A549 (cell line): ENCODE data around the gene SKOR1. TPM values are rescaled to one million over a fixed set of nuclear protein-coding genes. Genes with fewer than 3 reads are reported as not detected.

Source experiments
- ATAC-seq, 2 experiments: fragments of 200-7000 bp in 1 of 2; fragments of >200 bp in 1 of 2; cut with Nextera tagmentation in 1 of 2; cut with Tn5 transposase in 1 of 2; 3 replicates each; pipeline versions ENCODE4 v1.8.0 to v1.9.1; 2018 to 2020; ENCODE audit warnings: mild to moderate bottlenecking in 1 of 2, moderate library complexity in 1 of 2
- CTCF ChIA-PET: fragments of 300-600 bp; sonication (Branson Sonifier 250); formaldehyde crosslinking; extraction: SDS; loops from one replicate; lab custom pipeline; 2021; ENCODE audit warnings: antibody characterized with exemption, inconsistent platforms; lab: Yijun Ruan, JAX
- POLR2A ChIA-PET: fragments of 350-600 bp; formaldehyde crosslinking; extraction: SDS; loops from one replicate; lab custom pipeline; 2021; ENCODE audit warnings: antibody characterized with exemption, inconsistent platforms; lab: Yijun Ruan, JAX
- DNase-seq, 2 experiments: peaks; one replicate each; pipeline versions ENCODE4 v3.0.0 to v3.0.0-alpha.2; 2011 to 2016; ENCODE audit warnings: low read depth in 1 of 2, low spot score in 1 of 2
- FAIRE-seq: peaks from 2 replicates; lab custom pipeline; 2011; peaks lifted over from hg19 to GRCh38; lab: Jason Lieb, UNC
- H3K27ac ChIP-seq, 2 experiments: fragments of >200 bp; sonication (Bioruptor Twin); formaldehyde crosslinking; 3 replicates each; pipeline ENCODE4 v1.5.1; 2016 to 2017
- H3K4me1 ChIP-seq: fragments of >200 bp; sonication (Bioruptor Twin); formaldehyde crosslinking; 3 replicates; pipeline ENCODE4 v1.6.1; 2016
- H3K4me2 ChIP-seq: fragments of >200 bp; sonication (Bioruptor Twin); formaldehyde crosslinking; 3 replicates; pipeline ENCODE4 v1.6.1; 2016
- H3K4me3 ChIP-seq: fragments of >200 bp; sonication (Bioruptor Twin); formaldehyde crosslinking; 3 replicates; pipeline ENCODE4 v1.5.1; 2016
- H3K9me3 ChIP-seq: fragments of >200 bp; sonication (Bioruptor Twin); formaldehyde crosslinking; 3 replicates; pipeline ENCODE4 v1.6.1; 2016
- ATOH8 ChIP-seq: fragments of 250-450 bp; sonication (Bioruptor Pico); IDR thresholded peaks from 2 replicates; pipeline ENCODE4 v1.5.0; 2020; ENCODE audit warnings: low read depth, mild to moderate bottlenecking, moderate library complexity
- BCL3 ChIP-seq: fragments of >200 bp; sonication (Bioruptor Twin); formaldehyde crosslinking; IDR thresholded peaks from 3 replicates; pipeline ENCODE4 v1.6.1; 2016
- BHLHE40 ChIP-seq: IDR thresholded peaks from 2 replicates; pipeline ENCODE4 v1.6.1; 2012; ENCODE audit warnings: low read depth, low read length, inconsistent platforms
- CBX8 ChIP-seq: fragments of 200-600 bp; sonication (generic); IDR thresholded peaks from 2 replicates; pipeline ENCODE4 v1.6.1; 2016
- CHD4 ChIP-seq: fragments of 200-600 bp; sonication (generic); IDR thresholded peaks from 2 replicates; pipeline ENCODE4 v1.6.1; 2016; ENCODE audit warnings: antibody characterized with exemption, mild to moderate bottlenecking, borderline replicate concordance
- CTCF ChIP-seq: fragments of >200 bp; sonication (Bioruptor Twin); formaldehyde crosslinking; IDR thresholded peaks from 3 replicates; pipeline ENCODE4 v1.5.1; 2016
- EHMT2 ChIP-seq: fragments of 200-600 bp; sonication (generic); IDR thresholded peaks from 2 replicates; pipeline ENCODE4 v1.6.1; 2016; ENCODE audit warnings: antibody characterized with exemption, low read depth, mild to moderate bottlenecking, moderate library complexity
- FOSL2 ChIP-seq, 2 experiments: fragments of 450-650 bp in 1 of 2; fragments of >200 bp in 1 of 2; sonication (Bioruptor Twin) in 1 of 2; formaldehyde crosslinking; IDR thresholded peaks; 2 replicates each; pipeline versions ENCODE4 v1.5.0 to v1.6.1; 2016 to 2020; ENCODE audit warnings: mild to moderate bottlenecking in 1 of 2, moderate library complexity in 1 of 2
- FOXS1 ChIP-seq: fragments of 250-450 bp; sonication (Bioruptor Pico); IDR thresholded peaks from 2 replicates; pipeline ENCODE4 v1.5.0; 2020; ENCODE audit warnings: mild to moderate bottlenecking, moderate library complexity
- HDAC2 ChIP-seq: fragments of 200-600 bp; sonication (generic); IDR thresholded peaks from 2 replicates; pipeline ENCODE4 v1.6.1; 2016
- JUN ChIP-seq, 2 experiments: fragments of >200 bp; sonication (Bioruptor Twin); formaldehyde crosslinking; IDR thresholded peaks; 2 replicates in 1 of 2; 3 replicates in 1 of 2; pipeline ENCODE4 v1.6.1; 2016 to 2017
- JUNB ChIP-seq: fragments of >200 bp; sonication (Bioruptor Twin); formaldehyde crosslinking; IDR thresholded peaks from 2 replicates; pipeline ENCODE4 v1.6.1; 2016
- KDM1A ChIP-seq: fragments of 200-600 bp; sonication (generic); IDR thresholded peaks from 2 replicates; pipeline ENCODE4 v1.6.1; 2016; ENCODE audit warnings: low read depth, mild to moderate bottlenecking
- MAZ ChIP-seq: fragments of 150-350 bp; IDR thresholded peaks from 2 replicates; pipeline ENCODE4 v1.6.1; 2014; ENCODE audit warnings: antibody characterized with exemption, low read depth, low read length, borderline replicate concordance
- MYC ChIP-seq: IDR thresholded peaks from 2 replicates; pipeline ENCODE4 v1.6.1; 2012; ENCODE audit warnings: mild to moderate bottlenecking, inconsistent platforms, low read length, improper control_type of control experiment, borderline replicate concordance
- RAD21 ChIP-seq, 2 experiments: fragments of >200 bp in 1 of 2; sonication (Bioruptor Twin) in 1 of 2; formaldehyde crosslinking in 1 of 2; IDR thresholded peaks in 1 of 2; conservative IDR thresholded peaks in 1 of 2; 2 replicates in 1 of 2; 3 replicates in 1 of 2; pipeline ENCODE4 v1.6.1; 2012 to 2018; ENCODE audit warnings: inconsistent platforms in 1 of 2
- RFX5 ChIP-seq: fragments of 450-650 bp; IDR thresholded peaks from 2 replicates; pipeline ENCODE4 v1.7.1; 2014; ENCODE audit warnings: antibody characterized with exemption, mild to moderate bottlenecking, moderate library complexity
- RNF2 ChIP-seq: fragments of 200-600 bp; sonication (generic); IDR thresholded peaks from 2 replicates; pipeline ENCODE4 v1.6.1; 2016; ENCODE audit warnings: low read depth, mild to moderate bottlenecking, antibody characterized with exemption, moderate library complexity, borderline replicate concordance
- SMC3 ChIP-seq: fragments of >200 bp; sonication (Bioruptor Twin); formaldehyde crosslinking; IDR thresholded peaks from 3 replicates; pipeline ENCODE4 v1.6.1; 2018; ENCODE audit warnings: inconsistent platforms
- TP53 ChIP-seq: fragments of 250-450 bp; sonication (Bioruptor Pico); IDR thresholded peaks from 2 replicates; pipeline ENCODE4 v1.5.0; 2021; ENCODE audit warnings: mild to moderate bottlenecking, moderate library complexity
- USF2 ChIP-seq: fragments of 450-650 bp; IDR thresholded peaks from 2 replicates; pipeline ENCODE4 v1.6.1; 2014; ENCODE audit warnings: antibody characterized with exemption
- ZFP36 ChIP-seq: fragments of 450-650 bp; IDR thresholded peaks from 2 replicates; pipeline ENCODE4 v1.6.1; 2014; ENCODE audit warnings: borderline replicate concordance; ENCODE audit not compliant: partially characterized antibody
- WGBS: methylation state at CpG from one replicate; pipeline ENCODE4 v1.1.6; 2017; ENCODE audit errors: missing lambda C conversion rate; 5-methylcytosine and 5-hydroxymethylcytosine counted together
- polyA plus RNA-seq, 4 experiments: library from polyadenylated mRNA; depleted of rRNA in 3 of 4; stranded (reverse); fragments of >200 nt; fragmentation: RNase III in 1 of 4; extraction: RNeasy Plus Mini Kit Qiagen cat#74134 plus additional on column Dnase treatment in 1 of 4; gene quantifications; 2 replicates in 3 of 4; 3 replicates in 1 of 4; pipeline ENCODE4 v1.2.3, GENCODE V29; 2011 to 2017
- TF ChIP-seq, protein P1 (sequence below): IDR thresholded peaks from 2 replicates; pipeline ENCODE4 v1.6.1; 2012; ENCODE audit warnings: low read depth, borderline replicate concordance

SKOR1 gene
- polyA plus RNA-seq, 2 of the 4 experiments (the other 2 are of a cell fraction): 0.03 to 0.05 TPM

GRCh38 chr15:67859331-67859946, 34.1 kb downstream of the SKOR1 start:
- no peak for TF ChIP-seq ATOH8 (CRISPR knock-in tag)
- TF ChIP-seq RNF2: no peak
- no peak for TF ChIP-seq JUNB
- TF ChIP-seq SMC3: peak; percentile 22; the same call in 1 of the 3 replicates
- TF ChIP-seq HDAC2: no peak
- no peak for TF ChIP-seq ZFP36
- TF ChIP-seq FOXS1 (CRISPR knock-in tag): no peak
- no peak for TF ChIP-seq JUN (IDR thresholded peaks at IDR 0.05)
- TF ChIP-seq, protein P1, sequence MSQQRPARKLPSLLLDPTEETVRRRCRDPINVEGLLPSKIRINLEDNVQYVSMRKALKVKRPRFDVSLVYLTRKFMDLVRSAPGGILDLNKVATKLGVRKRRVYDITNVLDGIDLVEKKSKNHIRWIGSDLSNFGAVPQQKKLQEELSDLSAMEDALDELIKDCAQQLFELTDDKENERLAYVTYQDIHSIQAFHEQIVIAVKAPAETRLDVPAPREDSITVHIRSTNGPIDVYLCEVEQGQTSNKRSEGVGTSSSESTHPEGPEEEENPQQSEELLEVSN: no peak
- no peak for TF ChIP-seq BHLHE40
- no peak for TF ChIP-seq MYC
- no peak for TF ChIP-seq USF2
- no peak for TF ChIP-seq CBX8
- TF ChIP-seq EHMT2: no peak
- no peak for TF ChIP-seq TP53
- TF ChIP-seq MAZ: no peak
- TF ChIP-seq BCL3: no peak
- TF ChIP-seq CTCF: peak; percentile 24; the same call in 2 of the 3 replicates
- TF ChIP-seq CHD4: peak; percentile 61; the same call in 1 of the 2 replicates
- TF ChIP-seq KDM1A: peak; percentile 83
- TF ChIP-seq FOSL2 (IDR thresholded peaks at IDR 0.05): no peak
- TF ChIP-seq FOSL2 (CRISPR knock-in tag; IDR thresholded peaks at IDR 0.05): no peak
- TF ChIP-seq RFX5: no peak
- TF ChIP-seq RAD21 (conservative IDR thresholded peaks at IDR 0.05 in 1 of 2, IDR thresholded peaks at IDR 0.05 in 1 of 2): peak; percentile 35 to 44
- TF ChIP-seq, all 56 proteins: peak for 5
- H3K4me3 ChIP-seq: no peak overlapping the region
- no peak overlapping the region for H3K4me2 ChIP-seq
- H3K27ac ChIP-seq: no peak overlapping the region; a peak in 1 of 6 replicates
- ChIA-PET CTCF (interaction anchor here (0.7 to 2.0 kb wide), 3 partner anchors 189 to 1100 kb away, joined by 3 to 6 read pairs (median 5); no protein-coding TSS in a partner anchor), POLR2A (no interaction called here)
- no peak for FAIRE-seq
- peak in 1 of 2 experiments; percentile 60 for DNase-seq
- H3K4me1 ChIP-seq: peaks cover 8% of the 10 kb centered on the region; the same call in 2 of the 3 replicates
- WGBS: 31% methylated on average over 5 of the region's 5 CpGs
- peak; percentile 23 to 44; a peak in 3 of 6 replicates for ATAC-seq
- H3K9me3 ChIP-seq: no peaks in the 10 kb centered on the region
